GM12878 (cell line): ENCODE results near the gene KIAA1586. TPM values are rescaled to one million over a fixed set of nuclear protein-coding genes. Genes with fewer than 3 reads are reported as not detected.
A peak's percentile ranks its signal among the peaks of the same experiment; 100 is the strongest.

ENCODE experiments used
- BACH1 ChIP-seq: fragments of 450-650 bp; IDR thresholded peaks from 2 replicates; pipeline ENCODE4 v1.6.1; 2017; ENCODE audit warnings: mild to moderate bottlenecking, borderline replicate concordance
- CHD2 ChIP-seq: IDR thresholded peaks from 2 replicates; pipeline ENCODE4 v1.6.1; 2011; ENCODE audit warnings: low read depth, low read length, improper control_type of control experiment, borderline replicate concordance
- CREB1 ChIP-seq: IDR thresholded peaks from 2 replicates; pipeline ENCODE4 v1.6.1; 2012; ENCODE audit warnings: low read depth, mild to moderate bottlenecking, inconsistent platforms
- CREM ChIP-seq: IDR thresholded peaks from 2 replicates; pipeline ENCODE4 v1.6.1; 2014; ENCODE audit warnings: antibody characterized with exemption, low read depth
- EED ChIP-seq: sonication (generic); IDR thresholded peaks from 2 replicates; pipeline ENCODE4 v1.6.1; 2016; ENCODE audit warnings: antibody characterized with exemption, low read depth
- EGR1 ChIP-seq, 2 experiments: IDR thresholded peaks; 1 replicate in 1 of 2; 2 replicates in 1 of 2; pipeline ENCODE4 v1.6.1; 2011 to 2012; ENCODE audit warnings: low read depth in 2 of 2, low read length in 2 of 2, borderline replicate concordance in 1 of 2, mild to moderate bottlenecking in 1 of 2, moderate library complexity in 1 of 2
- HCFC1 ChIP-seq: fragments of 150-350 bp; IDR thresholded peaks from 2 replicates; pipeline ENCODE4 v1.6.1; 2014; ENCODE audit warnings: low read length
- IKZF1 ChIP-seq: fragments of 450-650 bp; conservative IDR thresholded peaks from 2 replicates; pipeline ENCODE4 v1.6.1; 2017; ENCODE audit warnings: antibody characterized with exemption, mild to moderate bottlenecking
- MXI1 ChIP-seq: fragments of 150-350 bp; IDR thresholded peaks from 2 replicates; pipeline ENCODE4 v1.6.1; 2011; ENCODE audit warnings: low read depth, mild to moderate bottlenecking, inconsistent platforms, low read length, improper control_type of control experiment
- POLR2A ChIP-seq: IDR thresholded peaks from 2 replicates; pipeline ENCODE4 v1.6.1; 2011; ENCODE audit warnings: low read depth, mild to moderate bottlenecking, low read length
- POLR2AphosphoS5 ChIP-seq: IDR thresholded peaks from 2 replicates; pipeline ENCODE4 v1.6.1; 2011; ENCODE audit warnings: mild to moderate bottlenecking, low read length, inconsistent platforms
- POU2F2 ChIP-seq: IDR thresholded peaks from 3 replicates; pipeline ENCODE4 v1.6.1; 2011; ENCODE audit warnings: low read depth, mild to moderate bottlenecking, low read length, borderline replicate concordance
- TCF3 ChIP-seq: IDR thresholded peaks from 2 replicates; pipeline ENCODE4 v1.6.1; 2012; ENCODE audit warnings: low read depth, mild to moderate bottlenecking, low read length, borderline replicate concordance; ENCODE audit not compliant: insufficient read depth
- TCF7 ChIP-seq: IDR thresholded peaks from 2 replicates; pipeline ENCODE4 v1.6.1; 2014; ENCODE audit warnings: antibody characterized with exemption, borderline replicate concordance
- polyA plus RNA-seq, 11 experiments: library from polyadenylated mRNA; depleted of rRNA in 4 of 11; unstranded in 6 of 11; stranded (reverse) in 5 of 11; fragments of >200 nt; fragmentation: Nextera tagmentation in 4 of 11; fragmentation: Illumina TruSeq in 1 of 11; extraction: Ambion mirVana in 4 of 11; extraction: Trizol in 1 of 11; gene quantifications; 1 replicate in 1 of 11; 2 replicates in 10 of 11; pipeline versions ENCODE4 v1.2.1 to v1.2.3, GENCODE V29; 2011 to 2016; ENCODE audit warnings: inconsistent platforms in 2 of 11, missing spikeins in 2 of 11, low read depth in 1 of 11
- total RNA-seq, 4 experiments: library from RNA; depleted of rRNA in 3 of 4; stranded (reverse); fragments of >200 nt in 3 of 4; fragmentation: Illumina TruSeq in 1 of 4; extraction: Trizol in 1 of 4; gene quantifications; 2 replicates each; pipeline versions ENCODE4 v1.2.1 to v1.2.3, GENCODE V29; 2013 to 2021
- TF ChIP-seq, protein P1 (sequence below): fragments of 450-650 bp; conservative IDR thresholded peaks from 2 replicates; pipeline ENCODE4 v1.6.1; 2017; ENCODE audit warnings: mild to moderate bottlenecking, moderate library complexity
- TF ChIP-seq, protein P2 (sequence below): fragments of 450-650 bp; IDR thresholded peaks from 2 replicates; pipeline ENCODE4 v1.6.1; 2014; ENCODE audit warnings: mild to moderate bottlenecking
- TF ChIP-seq, protein P3 (sequence below): IDR thresholded peaks from 2 replicates; pipeline ENCODE4 v1.6.1; 2012; ENCODE audit warnings: low read depth, low read length, improper control_type of control experiment
- TF ChIP-seq, protein P4 (sequence below): fragments of 450-650 bp; IDR thresholded peaks from 2 replicates; pipeline ENCODE4 v1.6.1; 2017; ENCODE audit warnings: borderline replicate concordance
- TF ChIP-seq, protein P5 (sequence below): fragments of 450-650 bp; IDR thresholded peaks from 2 replicates; pipeline ENCODE4 v1.6.1; 2016; ENCODE audit warnings: mild to moderate bottlenecking, moderate library complexity, borderline replicate concordance

The KIAA1586 gene
- total and polyA plus RNA-seq, 10 of the 15 experiments (the other 5 are each of a cell fraction or from before 2014, with no cell fraction given), result 13.1 to 33.1 (median 21.2) TPM

DNA sequence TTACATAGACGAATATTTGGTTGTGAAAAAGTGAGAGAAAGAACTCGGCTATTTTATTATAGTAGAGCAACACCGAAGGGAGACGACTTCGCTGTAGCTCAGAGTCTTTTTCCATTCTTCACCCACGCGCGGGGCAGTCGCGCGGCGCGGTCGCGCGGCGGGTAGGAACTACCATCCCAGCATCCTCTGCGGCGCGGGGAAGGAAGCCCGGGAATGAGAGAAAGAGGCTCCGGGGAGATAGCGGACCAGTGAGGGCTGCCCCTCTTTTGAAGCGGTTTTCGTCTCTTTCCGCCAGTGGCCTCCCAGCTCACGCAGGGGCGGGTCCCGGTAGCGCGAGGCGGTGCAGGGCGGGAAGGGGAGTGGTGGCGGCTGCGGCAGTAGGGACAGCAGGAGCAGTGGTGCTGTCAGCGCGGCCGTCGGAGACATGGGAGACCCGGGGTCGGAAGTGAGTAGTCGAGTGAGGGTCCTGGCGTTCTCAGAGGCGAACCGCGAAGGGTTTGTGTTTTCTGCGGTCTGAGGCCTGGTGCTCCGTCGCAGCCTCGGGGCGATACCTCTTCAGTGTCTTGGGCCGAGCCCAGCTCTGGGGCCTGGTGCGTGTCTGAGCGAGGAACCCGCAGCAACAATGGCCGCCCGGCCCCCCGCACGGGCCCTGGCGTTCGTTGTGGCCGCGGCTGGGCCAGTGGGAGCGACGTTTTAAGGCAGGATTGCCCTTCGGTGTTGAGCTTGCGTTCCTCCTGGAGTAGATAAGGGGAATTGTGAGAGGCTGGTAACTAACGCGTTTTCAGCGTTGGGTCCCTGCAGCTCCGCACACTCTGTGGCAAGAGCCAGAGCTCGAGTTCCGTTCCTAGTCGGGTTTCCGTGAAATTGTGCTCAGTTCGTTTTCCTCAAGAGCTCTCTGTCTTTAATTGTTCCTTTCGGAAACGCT is at the start of gene KIAA1586 (continued):
- TF ChIP-seq CHD2, result peak; percentile 72
- TF ChIP-seq, protein P1, sequence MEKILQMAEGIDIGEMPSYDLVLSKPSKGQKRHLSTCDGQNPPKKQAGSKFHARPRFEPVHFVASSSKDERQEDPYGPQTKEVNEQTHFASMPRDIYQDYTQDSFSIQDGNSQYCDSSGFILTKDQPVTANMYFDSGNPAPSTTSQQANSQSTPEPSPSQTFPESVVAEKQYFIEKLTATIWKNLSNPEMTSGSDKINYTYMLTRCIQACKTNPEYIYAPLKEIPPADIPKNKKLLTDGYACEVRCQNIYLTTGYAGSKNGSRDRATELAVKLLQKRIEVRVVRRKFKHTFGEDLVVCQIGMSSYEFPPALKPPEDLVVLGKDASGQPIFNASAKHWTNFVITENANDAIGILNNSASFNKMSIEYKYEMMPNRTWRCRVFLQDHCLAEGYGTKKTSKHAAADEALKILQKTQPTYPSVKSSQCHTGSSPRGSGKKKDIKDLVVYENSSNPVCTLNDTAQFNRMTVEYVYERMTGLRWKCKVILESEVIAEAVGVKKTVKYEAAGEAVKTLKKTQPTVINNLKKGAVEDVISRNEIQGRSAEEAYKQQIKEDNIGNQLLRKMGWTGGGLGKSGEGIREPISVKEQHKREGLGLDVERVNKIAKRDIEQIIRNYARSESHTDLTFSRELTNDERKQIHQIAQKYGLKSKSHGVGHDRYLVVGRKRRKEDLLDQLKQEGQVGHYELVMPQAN, result peak; percentile 61; the same call in 1 of the 2 replicates
- peak; percentile 52; the same call in 1 of the 2 replicates for TF ChIP-seq CREB1
- TF ChIP-seq CREM, result 0 out of 2 replicates have a peak, but pooled peaks have one; percentile 13
- TF ChIP-seq IKZF1, result peak; percentile 92
- TF ChIP-seq, protein P2, sequence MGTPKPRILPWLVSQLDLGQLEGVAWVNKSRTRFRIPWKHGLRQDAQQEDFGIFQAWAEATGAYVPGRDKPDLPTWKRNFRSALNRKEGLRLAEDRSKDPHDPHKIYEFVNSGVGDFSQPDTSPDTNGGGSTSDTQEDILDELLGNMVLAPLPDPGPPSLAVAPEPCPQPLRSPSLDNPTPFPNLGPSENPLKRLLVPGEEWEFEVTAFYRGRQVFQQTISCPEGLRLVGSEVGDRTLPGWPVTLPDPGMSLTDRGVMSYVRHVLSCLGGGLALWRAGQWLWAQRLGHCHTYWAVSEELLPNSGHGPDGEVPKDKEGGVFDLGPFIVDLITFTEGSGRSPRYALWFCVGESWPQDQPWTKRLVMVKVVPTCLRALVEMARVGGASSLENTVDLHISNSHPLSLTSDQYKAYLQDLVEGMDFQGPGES, result peak; percentile 9; the same call in 1 of the 2 replicates
- peak; percentile 42; the same call in 1 of the 2 replicates for TF ChIP-seq POLR2AphosphoS5
- TF ChIP-seq, protein P3, sequence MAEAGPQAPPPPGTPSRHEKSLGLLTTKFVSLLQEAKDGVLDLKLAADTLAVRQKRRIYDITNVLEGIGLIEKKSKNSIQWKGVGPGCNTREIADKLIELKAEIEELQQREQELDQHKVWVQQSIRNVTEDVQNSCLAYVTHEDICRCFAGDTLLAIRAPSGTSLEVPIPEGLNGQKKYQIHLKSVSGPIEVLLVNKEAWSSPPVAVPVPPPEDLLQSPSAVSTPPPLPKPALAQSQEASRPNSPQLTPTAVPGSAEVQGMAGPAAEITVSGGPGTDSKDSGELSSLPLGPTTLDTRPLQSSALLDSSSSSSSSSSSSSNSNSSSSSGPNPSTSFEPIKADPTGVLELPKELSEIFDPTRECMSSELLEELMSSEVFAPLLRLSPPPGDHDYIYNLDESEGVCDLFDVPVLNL, result peak; percentile 60; the same call in 1 of the 2 replicates
- TF ChIP-seq EED, result peak; percentile 76
- TF ChIP-seq, protein P4, sequence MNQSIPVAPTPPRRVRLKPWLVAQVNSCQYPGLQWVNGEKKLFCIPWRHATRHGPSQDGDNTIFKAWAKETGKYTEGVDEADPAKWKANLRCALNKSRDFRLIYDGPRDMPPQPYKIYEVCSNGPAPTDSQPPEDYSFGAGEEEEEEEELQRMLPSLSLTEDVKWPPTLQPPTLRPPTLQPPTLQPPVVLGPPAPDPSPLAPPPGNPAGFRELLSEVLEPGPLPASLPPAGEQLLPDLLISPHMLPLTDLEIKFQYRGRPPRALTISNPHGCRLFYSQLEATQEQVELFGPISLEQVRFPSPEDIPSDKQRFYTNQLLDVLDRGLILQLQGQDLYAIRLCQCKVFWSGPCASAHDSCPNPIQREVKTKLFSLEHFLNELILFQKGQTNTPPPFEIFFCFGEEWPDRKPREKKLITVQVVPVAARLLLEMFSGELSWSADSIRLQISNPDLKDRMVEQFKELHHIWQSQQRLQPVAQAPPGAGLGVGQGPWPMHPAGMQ, result peak; percentile 58; the same call in 1 of the 2 replicates
- 0 out of 2 replicates have a peak, but pooled peaks have one; percentile 9 for TF ChIP-seq TCF3
- TF ChIP-seq BACH1, result peak; percentile 84
- 0 out of 2 replicates have a peak, but pooled peaks have one; percentile 46 for TF ChIP-seq TCF7
- 0 out of 2 replicates have a peak, but pooled peaks have one; percentile 24 for TF ChIP-seq MXI1
- TF ChIP-seq HCFC1, result peak; percentile 51
- TF ChIP-seq POLR2A, result peak; percentile 80
- peak in 1 of 2 experiments; percentile 60; a peak in 2 of 3 replicates for TF ChIP-seq EGR1 (IDR thresholded peaks at IDR 0.05; ENCODE audit: borderline replicate concordance in 1 of 2, low read depth in 2 of 2, low read length in 2 of 2)
- 0 out of 3 replicates have a peak, but pooled peaks have one; percentile 25 for TF ChIP-seq POU2F2
- TF ChIP-seq, protein P5, sequence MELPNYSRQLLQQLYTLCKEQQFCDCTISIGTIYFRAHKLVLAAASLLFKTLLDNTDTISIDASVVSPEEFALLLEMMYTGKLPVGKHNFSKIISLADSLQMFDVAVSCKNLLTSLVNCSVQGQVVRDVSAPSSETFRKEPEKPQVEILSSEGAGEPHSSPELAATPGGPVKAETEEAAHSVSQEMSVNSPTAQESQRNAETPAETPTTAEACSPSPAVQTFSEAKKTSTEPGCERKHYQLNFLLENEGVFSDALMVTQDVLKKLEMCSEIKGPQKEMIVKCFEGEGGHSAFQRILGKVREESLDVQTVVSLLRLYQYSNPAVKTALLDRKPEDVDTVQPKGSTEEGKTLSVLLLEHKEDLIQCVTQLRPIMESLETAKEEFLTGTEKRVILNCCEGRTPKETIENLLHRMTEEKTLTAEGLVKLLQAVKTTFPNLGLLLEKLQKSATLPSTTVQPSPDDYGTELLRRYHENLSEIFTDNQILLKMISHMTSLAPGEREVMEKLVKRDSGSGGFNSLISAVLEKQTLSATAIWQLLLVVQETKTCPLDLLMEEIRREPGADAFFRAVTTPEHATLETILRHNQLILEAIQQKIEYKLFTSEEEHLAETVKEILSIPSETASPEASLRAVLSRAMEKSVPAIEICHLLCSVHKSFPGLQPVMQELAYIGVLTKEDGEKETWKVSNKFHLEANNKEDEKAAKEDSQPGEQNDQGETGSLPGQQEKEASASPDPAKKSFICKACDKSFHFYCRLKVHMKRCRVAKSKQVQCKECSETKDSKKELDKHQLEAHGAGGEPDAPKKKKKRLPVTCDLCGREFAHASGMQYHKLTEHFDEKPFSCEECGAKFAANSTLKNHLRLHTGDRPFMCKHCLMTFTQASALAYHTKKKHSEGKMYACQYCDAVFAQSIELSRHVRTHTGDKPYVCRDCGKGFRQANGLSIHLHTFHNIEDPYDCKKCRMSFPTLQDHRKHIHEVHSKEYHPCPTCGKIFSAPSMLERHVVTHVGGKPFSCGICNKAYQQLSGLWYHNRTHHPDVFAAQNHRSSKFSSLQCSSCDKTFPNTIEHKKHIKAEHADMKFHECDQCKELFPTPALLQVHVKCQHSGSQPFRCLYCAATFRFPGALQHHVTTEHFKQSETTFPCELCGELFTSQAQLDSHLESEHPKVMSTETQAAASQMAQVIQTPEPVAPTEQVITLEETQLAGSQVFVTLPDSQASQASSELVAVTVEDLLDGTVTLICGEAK, result peak; percentile 65; the same call in 1 of the 2 replicates
